Inflammatory macrophage (primary cell): Measurements from ENCODE around the gene STPG4.

Source experiments
- DNase-seq, 2 donors: peaks; one replicate each; pipeline ENCODE4 v3.0.0-alpha.2; 2020 to 2022

STPG4 gene

DNA sequence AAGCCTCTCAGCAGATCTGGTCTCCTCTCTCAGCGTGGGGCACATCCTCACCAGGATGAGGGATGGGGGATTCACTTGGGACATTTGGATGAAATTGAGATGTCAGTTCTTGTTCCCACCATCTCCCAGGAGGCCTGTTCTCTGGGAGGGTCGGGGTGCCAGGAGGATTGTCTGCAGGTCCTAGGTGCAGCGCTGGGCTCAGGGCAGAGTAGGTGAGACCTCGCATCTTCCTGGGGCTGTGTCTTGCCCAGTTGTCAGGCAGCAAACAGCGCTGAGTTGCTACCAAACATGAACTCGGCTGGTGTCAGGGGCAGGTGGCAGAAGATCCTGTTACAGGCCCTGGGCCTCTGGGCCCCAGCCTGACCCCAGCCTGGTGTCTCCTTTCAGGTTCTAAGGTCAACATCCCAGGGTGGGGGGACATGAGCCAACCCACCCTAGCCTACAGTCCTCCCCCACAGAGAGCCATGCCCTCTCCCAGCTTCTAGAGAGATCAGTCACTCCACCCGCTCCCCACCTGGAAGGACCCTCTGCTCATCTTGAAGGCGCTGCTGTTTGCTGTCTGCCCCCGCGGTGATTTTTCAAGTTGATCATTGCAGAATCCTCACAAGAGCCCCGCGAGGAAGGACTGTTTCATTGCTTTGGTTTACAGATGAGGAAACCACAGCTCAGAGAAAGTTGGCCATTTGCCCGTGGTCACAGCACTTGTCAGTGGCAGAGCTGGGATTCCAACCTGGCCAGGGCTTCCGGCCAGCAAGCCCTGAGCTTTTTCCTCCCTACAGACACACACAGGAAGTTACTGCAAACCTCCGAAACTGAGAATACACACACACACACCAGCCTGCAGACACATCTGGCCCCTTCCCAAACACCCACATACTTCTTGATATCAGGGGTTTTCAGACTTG is 83.9 kb downstream of the STPG4 start:
- peak; percentile 95 for DNase-seq

DNA sequence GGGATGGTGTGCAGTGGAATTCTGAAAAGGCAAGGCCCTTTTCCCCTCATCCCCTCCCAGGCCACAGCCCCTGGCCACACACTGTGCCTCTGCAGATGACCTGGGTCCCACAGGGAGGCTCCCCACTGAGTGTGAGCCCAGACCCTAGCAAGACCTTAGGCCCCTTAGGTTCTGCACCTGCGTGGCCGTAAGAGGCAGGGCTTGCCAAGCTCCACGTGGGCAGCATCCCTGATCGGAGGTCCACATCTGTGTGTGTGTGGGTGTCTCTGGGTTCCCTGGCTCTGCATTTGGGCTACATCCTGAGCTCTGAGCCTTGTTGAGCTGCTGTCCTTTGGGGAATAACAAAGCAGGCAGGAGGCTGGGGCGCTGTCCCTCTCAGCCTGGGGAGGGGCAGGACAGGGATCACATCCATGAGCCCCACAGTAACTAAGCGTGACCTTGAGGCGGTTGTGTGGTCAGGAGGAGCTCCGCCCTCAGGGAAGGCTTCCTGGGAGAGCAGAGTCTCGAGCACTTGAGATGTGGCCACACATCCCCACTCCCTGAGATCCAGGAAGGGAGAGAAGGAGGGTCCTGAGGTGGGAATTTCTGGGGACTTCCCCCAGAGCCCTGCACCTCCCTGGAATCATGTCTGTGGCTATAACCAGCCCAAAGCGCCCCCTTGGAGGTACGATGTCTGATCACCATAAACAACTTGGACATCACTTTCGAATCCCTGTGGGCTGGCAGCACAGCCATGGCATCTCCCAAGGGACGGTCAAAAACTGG is 84.8 kb downstream of the STPG4 start:
- no peak for DNase-seq

DNA sequence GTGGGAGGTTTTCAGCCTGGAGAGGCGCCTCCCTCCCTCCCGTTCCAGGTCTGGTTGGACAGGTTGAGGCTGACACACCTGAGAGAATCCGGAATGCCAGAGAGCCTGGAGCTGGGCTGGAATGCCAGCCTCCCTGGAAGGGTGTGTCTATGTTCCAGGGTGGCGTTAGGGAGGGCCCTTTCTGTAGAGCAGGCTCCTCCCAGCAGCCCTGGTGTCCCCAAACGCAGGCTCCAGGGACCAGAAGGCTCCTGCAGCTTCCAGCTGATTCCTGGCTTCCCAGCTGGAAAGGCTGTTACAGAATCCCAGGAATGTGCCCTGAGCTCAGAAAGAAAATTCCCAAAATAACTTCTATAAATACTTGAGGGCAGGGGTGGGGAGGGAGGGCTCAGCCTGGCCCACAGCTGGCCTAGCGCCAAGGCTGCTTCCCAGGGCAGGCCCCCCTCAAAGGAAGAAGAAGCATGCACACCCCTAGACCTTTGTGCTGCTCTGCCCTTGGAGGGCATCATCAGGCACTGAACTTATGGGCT is 85.4 kb downstream of the STPG4 start:
- no peak for DNase-seq

DNA sequence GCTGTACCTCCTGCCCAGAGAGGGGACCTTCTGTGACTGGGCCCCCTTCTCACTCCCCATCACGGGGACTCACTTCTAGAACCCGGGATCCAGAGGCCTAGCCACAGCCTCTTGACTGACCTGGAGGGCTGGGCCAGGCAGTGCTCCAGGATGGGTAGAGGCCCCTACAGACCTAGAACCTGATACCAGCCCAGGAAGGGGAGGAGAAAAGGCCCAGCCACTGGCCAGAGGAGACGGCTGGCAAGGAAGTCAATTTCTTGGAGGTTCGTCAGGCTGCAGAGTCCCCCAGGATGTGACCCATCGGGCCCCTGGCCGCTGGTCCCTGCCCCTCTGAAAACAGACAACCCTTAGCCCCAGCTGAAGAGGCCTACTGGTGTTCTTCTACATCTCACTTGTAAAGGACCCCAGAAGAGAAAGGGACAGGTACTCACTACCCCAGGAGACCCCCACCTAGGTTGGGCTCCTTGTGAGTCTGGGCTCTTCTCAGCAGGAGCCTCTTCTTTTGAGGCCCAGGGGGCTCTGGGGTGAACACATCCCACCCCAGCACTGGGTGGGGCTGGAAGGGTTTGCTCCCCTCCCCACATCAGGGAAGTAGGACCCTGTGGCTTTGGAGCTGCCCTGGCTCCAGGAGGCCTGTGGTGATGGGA is 86.0 kb downstream of the STPG4 start:
- DNase-seq: no peak

DNA sequence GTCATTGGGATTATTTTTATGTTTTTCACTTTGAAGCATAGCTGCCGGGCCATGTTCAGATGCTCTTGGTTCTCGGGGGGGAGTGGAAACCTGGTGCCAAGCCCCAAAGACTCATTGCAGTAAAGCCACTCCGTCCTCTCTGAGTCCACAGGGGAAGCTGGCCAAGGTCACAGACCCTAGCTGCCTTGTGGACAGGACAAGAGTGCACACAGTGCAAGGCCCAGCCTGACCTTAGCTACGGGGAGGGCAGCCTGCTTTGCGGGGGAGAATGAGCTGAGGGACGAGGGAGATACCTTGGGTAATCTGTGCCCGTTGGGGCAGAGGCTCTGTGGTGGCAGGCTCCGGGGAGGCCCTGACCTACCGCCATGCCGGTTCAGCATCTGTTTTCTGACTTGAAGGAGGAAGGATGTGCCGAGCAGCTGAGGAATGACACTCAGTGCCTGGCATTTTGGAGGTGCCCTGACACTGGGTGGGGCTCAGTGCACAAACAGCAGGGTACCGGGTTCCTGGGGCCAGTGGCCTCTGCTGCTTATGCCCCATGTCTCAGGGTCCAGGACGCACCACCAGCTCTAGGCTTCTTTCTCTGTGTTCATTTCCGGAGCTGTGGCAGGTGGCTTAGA is 87.2 kb downstream of the STPG4 start:
- no peak for DNase-seq

DNA sequence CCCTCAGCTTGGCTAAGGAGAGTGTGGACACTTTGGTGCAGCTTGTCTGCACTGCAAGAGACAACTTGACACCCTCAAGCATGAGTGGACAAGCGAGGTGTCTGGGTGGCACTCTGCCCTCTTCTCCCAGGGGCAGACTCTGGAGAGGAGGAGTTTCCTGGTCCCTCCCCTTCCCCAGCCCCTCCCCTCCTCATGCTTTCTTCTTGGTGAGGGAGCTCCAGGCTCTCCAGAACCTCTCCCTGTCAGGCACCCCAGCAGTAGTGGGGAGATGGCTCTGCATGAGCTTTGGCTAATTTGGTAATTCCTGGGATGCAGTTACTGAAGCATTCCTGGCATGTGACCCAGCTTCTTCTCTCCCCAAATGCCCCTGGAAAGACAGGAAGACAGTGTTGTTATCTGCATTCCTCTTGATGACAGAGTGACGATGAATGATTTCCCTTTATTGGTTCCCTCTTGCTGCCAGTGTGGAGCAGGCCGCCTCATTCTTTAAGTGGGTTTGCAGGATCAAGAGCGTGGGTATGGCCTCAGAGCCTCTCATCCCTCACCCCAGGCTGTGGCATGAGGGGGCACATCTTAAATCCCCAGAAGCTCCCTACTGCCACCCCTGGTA is 89.2 kb downstream of the STPG4 start:
- peak; percentile 33 to 43 for DNase-seq

DNA sequence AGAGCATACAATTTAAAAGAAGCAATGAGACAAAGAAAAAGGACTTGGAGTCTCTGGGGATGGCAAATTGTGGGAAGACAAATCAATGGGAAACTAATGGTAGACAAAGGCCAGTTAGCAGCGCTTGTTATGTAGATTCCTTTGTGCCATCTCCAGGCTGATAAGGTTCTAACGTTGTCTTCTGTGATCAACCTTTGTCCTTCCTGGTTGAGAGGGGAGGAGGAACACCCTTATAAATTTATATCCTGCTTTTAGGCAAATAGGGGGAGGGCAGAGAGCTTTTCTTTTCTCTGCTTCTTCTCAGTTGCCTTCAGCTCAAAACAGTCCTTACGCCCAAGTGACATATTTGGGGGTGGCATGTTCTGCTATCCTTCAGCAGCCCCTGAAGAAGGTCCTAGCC is 89.8 kb downstream of the STPG4 start:
- no peak for DNase-seq

DNA sequence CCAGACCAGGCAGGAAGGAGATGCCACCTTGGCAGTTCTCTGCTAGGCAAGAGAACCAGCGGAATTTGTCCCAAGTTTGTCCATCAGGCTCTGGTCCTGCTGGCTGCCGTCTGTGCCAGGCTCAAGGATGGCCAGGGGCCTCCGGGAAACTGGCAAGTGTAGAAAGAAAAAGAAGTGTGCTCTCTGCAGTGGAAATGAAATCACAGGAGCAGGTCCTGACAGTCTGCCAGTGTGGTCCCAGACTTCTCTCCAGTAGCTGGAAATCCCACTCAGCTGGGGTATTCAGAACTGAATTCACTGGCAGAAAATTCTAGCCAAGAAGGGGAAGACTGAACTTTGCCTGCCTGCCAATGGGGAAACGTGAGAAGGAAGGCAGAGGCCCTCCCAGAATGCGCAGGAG is 91.0 kb downstream of the STPG4 start:
- no peak for DNase-seq

DNA sequence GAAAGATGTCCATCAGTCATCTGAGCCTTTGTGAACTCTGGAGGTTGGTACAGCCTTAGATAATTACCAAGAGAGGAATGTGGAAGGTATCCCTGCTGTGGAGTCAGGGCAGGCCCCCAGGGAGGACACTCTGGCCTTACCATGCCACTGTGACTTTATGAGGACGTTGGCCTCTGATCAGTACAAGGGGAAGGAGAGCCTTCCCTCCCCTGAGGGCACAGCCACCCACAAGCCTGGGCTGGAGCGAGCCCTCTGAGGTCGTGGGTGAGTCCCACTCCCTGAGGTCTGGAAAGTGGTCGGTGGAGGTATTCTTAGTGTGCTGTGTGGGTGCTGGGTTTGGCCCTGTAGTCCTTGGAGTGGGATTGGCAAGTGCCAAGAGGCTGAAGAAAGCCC is 91.6 kb downstream of the STPG4 start:
- peak; percentile 24 to 67 for DNase-seq

- peak; percentile 45 to 81 for DNase-seq
Measured at GRCh38 chr2:47062681-47063537, 92.2 kb downstream of the STPG4 start.

- peak; percentile 12 to 40 for DNase-seq
Measured at GRCh38 chr2:47061944-47062678, 93.0 kb downstream of the STPG4 start.

- no peak for DNase-seq
Measured at GRCh38 chr2:47060652-47061170, 94.4 kb downstream of the STPG4 start.

GRCh38 chr2:47058003-47058931 is 96.8 kb downstream of the STPG4 start:
- peak; percentile 91 to 92 for DNase-seq

- no peak for DNase-seq
Measured at GRCh38 chr2:47057687-47058002, 97.5 kb downstream of the STPG4 start.

GRCh38 chr2:47056868-47057686 is 98.0 kb downstream of the STPG4 start:
- DNase-seq: peak; percentile 93 to 95

DNA sequence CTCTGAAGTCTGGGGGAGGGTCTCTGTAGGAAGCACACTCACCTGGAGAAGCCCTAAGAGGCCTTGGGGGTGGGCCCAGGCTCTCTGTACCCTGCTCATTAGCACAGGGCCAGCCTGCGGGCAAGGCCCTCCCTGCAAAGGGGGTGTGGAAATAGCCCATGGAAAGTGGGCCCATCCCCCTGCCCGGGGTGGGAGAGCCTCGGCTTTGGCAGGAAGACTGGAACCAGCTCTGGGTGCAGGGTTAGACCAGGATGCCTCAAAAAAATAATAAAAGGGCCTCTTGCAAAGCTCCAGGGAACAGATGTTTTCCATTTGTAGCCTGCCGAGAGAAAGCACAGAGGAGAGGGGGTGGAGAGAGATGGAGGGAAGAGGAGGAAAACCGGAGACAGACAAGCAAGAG is 98.7 kb downstream of the STPG4 start:
- DNase-seq: no peak

GRCh38 chr2:47054868-47055267 is 100.2 kb downstream of the STPG4 start:
- DNase-seq: no peak

GRCh38 chr2:47054036-47054555 is 101.0 kb downstream of the STPG4 start:
- no peak for DNase-seq
